Measurements from ENCODE around the gene GNAT2.

Gene GNAT2

GRCh38 chr1:109641861-109642260, 22.4 kb upstream of the GNAT2 start:
- DNase-seq (ENCODE audit: low read depth) = no peak

GRCh38 chr1:109641078-109641740, 21.8 kb upstream of the GNAT2 start:
- no peak for DNase-seq (ENCODE audit: low read depth)

- no peak for DNase-seq (ENCODE audit: low read depth)
These were observed 21.0 kb upstream of the GNAT2 start for GRCh38 chr1:109640285-109640865.

- no peak for DNase-seq (ENCODE audit: low read depth)
These were observed 20.4 kb upstream of the GNAT2 start for GRCh38 chr1:109639841-109640184.

GRCh38 chr1:109639063-109639840, 19.8 kb upstream of the GNAT2 start:
- no peak for DNase-seq (ENCODE audit: low read depth)

- DNase-seq (ENCODE audit: low read depth) = no peak
These were observed 18.0 kb upstream of the GNAT2 start for GRCh38 chr1:109637446-109637845.

- DNase-seq (ENCODE audit: low read depth) = no peak
These were observed 17.0 kb upstream of the GNAT2 start for GRCh38 chr1:109636201-109636952.

- no peak for DNase-seq (ENCODE audit: low read depth)
These were observed 16.4 kb upstream of the GNAT2 start for GRCh38 chr1:109635862-109636200.

- DNase-seq (ENCODE audit: low read depth) = no peak
These were observed 15.6 kb upstream of the GNAT2 start for GRCh38 chr1:109634771-109635750.

GRCh38 chr1:109634292-109634691, 14.9 kb upstream of the GNAT2 start:
- no peak for DNase-seq (ENCODE audit: low read depth)

GRCh38 chr1:109632671-109633346, 13.4 kb upstream of the GNAT2 start:
- no peak for DNase-seq (ENCODE audit: low read depth)

- DNase-seq (ENCODE audit: low read depth) = no peak
These were observed 12.4 kb upstream of the GNAT2 start for GRCh38 chr1:109631513-109632505.

GRCh38 chr1:109630898-109631512, 11.6 kb upstream of the GNAT2 start:
- no peak for DNase-seq (ENCODE audit: low read depth)

- no peak for DNase-seq (ENCODE audit: low read depth)
These were observed 10.9 kb upstream of the GNAT2 start for GRCh38 chr1:109630081-109630897.

- no peak for DNase-seq (ENCODE audit: low read depth)
These were observed 10.1 kb upstream of the GNAT2 start for GRCh38 chr1:109629372-109630030.

- DNase-seq (ENCODE audit: low read depth) = no peak
These were observed 9.3 kb upstream of the GNAT2 start for GRCh38 chr1:109628540-109629321.
